GM20000 (cell line): ENCODE measurements around the gene HYAL3.
A peak's percentile ranks its signal among the peaks of the same experiment; 100 is the strongest.

Experiments used
- DNase-seq: peaks from one replicate; pipeline ENCODE4 v3.0.0; 2012; ENCODE audit warnings: low spot score
- CTCF ChIP-seq: IDR thresholded peaks from 2 replicates; pipeline ENCODE4 v1.5.1; 2012; ENCODE audit warnings: mild to moderate bottlenecking, control low read depth; ENCODE audit errors: extremely low read depth, missing control alignments

The HYAL3 gene

GRCh38 chr3:50326182-50326541 is 27.0 kb upstream of the HYAL3 start:
- no peak for DNase-seq
- TF ChIP-seq CTCF: no peak

- no peak for TF ChIP-seq CTCF
These were observed 26.4 kb upstream of the HYAL3 start for GRCh38 chr3:50325497-50326181.

GRCh38 chr3:50325113-50325480 is 25.9 kb upstream of the HYAL3 start:
- DNase-seq: no peak
- TF ChIP-seq CTCF: no peak

More at GRCh38 chr3:50325497-50326181, 26.4 kb upstream of the HYAL3 start:
- no peak for DNase-seq

GRCh38 chr3:50324351-50325112 is 25.3 kb upstream of the HYAL3 start:
- peak; percentile 76 for TF ChIP-seq CTCF
- peak; percentile 76 for DNase-seq

- no peak for TF ChIP-seq CTCF
- no peak for DNase-seq
These were observed 24.5 kb upstream of the HYAL3 start for GRCh38 chr3:50323614-50324199.

- DNase-seq: no peak
- no peak for TF ChIP-seq CTCF
These were observed 23.9 kb upstream of the HYAL3 start for GRCh38 chr3:50323092-50323600.
